ENCODE results near the gene GLS2.

DNA sequence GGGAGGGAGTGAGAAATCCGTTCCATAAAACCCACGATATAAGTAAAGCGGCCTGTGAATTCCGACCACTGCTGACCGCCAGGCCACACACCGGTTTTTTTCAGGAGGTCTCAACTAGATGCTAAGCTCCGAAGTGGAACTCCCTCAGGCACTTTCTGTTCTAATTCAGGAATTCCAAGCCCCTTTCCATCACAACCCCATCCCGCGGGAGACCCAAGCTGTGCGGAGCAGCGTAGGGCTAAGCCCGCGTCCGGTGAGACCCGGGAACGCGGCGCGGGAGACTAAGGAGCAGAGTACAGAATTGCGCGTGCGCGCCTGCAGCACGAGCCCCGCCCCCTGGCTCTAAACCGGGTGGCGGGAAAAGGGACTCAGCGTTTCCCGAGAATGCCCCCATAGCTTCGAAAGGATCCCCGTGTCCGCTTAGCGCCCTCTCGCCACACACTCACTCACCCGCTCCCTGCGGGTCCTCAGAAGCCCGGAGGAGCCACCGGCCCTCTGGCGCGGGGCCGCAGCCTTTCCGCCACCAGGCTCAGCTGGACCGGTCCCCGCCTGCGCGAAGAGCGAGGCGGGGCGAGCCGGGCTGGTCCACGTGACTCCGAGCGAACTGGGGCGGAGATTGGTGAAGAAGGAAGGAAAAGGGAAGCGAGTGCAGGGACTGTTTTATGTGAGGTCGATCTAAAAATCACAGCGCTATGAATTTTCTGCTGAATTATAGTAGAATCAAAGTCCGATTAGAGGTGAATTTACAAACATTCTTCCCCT, 38.9 kb downstream of the GLS2 start, which contains the start of gene TIMELESS:
- TF ChIP-seq, protein P1, sequence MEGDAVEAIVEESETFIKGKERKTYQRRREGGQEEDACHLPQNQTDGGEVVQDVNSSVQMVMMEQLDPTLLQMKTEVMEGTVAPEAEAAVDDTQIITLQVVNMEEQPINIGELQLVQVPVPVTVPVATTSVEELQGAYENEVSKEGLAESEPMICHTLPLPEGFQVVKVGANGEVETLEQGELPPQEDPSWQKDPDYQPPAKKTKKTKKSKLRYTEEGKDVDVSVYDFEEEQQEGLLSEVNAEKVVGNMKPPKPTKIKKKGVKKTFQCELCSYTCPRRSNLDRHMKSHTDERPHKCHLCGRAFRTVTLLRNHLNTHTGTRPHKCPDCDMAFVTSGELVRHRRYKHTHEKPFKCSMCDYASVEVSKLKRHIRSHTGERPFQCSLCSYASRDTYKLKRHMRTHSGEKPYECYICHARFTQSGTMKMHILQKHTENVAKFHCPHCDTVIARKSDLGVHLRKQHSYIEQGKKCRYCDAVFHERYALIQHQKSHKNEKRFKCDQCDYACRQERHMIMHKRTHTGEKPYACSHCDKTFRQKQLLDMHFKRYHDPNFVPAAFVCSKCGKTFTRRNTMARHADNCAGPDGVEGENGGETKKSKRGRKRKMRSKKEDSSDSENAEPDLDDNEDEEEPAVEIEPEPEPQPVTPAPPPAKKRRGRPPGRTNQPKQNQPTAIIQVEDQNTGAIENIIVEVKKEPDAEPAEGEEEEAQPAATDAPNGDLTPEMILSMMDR (optimal IDR thresholded peaks at IDR 0.05 in 1 of 3, IDR thresholded peaks at IDR 0.05 in 1 of 3, conservative IDR thresholded peaks at IDR 0.05 in 1 of 3; ENCODE audit: extremely low read depth in 1 of 3, insufficient read depth in 2 of 3, low read length in 3 of 3) = no peak
- no peak for TF ChIP-seq EZH2 (IDR thresholded peaks at IDR 0.05; ENCODE audit: low read length)

All from keratinocyte (primary cell).